ENCODE measurements around the gene CLEC16A. TPM values are rescaled to one million over a fixed set of nuclear protein-coding genes. Genes with fewer than 3 reads are reported as not detected.

CLEC16A gene
- total RNA-seq, 1 donor from 2014 or later: 22.1 TPM

- no peak for DNase-seq
Measured at GRCh38 chr16:11231367-11231970, 287.1 kb downstream of the CLEC16A start.

Other genes starting within 250 kb of the CLEC16A start
- gene TEKT5, start 249.6 kb upstream of the CLEC16A start, total RNA-seq: not detected in 2 replicates
- gene NUBP1, start 200.7 kb upstream of the CLEC16A start, total RNA-seq: 34.4 and 42.4 TPM in 2 replicates
- not detected in 2 replicates for gene TVP23A, start 125.8 kb upstream of the CLEC16A start, total RNA-seq
- gene CIITA, start 67.4 kb upstream of the CLEC16A start, total RNA-seq: under 0.01 and 0.28 TPM in 2 replicates
- gene DEXI, start 2.1 kb upstream of the CLEC16A start, total RNA-seq: 42.8 and 65.3 TPM in 2 replicates

Data from dermis blood vessel endothelial cell (primary cell).